RWPE2 (cell line): Measurements from ENCODE around the gene MRPL22.
"Not testable (repeated sequence)": the region's sequence is repeated elsewhere in the genome, so short reads cannot be mapped to it uniquely, and the experiment has no call there.

ENCODE experiments used
- ATAC-seq: fragments of 200-7000 bp; cut with Tn5 transposase; 3 replicates; pipeline ENCODE4 v1.9.1; 2021; ENCODE audit warnings: low read depth
- DNase-seq: peaks from one replicate; pipeline ENCODE4 v3.0.0-alpha.2; 2020; ENCODE audit warnings: low spot score
- H3K27ac ChIP-seq: fragments of 450-650 bp; 2 replicates; pipeline ENCODE4 v1.5.1; 2017; ENCODE audit warnings: mild to moderate bottlenecking; ENCODE audit not compliant: poor library complexity, severe bottlenecking
- H3K27me3 ChIP-seq: fragments of 250-450 bp; sonication (Bioruptor Pico); 2 replicates; pipeline ENCODE4 v1.5.1; 2021; ENCODE audit warnings: mild to moderate bottlenecking, moderate library complexity; ENCODE audit not compliant: insufficient read depth, poor library complexity, severe bottlenecking
- H3K36me3 ChIP-seq: fragments of 250-450 bp; sonication (Bioruptor Pico); 2 replicates; pipeline ENCODE4 v1.5.1; 2020; ENCODE audit warnings: low read depth, mild to moderate bottlenecking, moderate library complexity
- H3K4me1 ChIP-seq: fragments of 250-450 bp; sonication (Bioruptor Pico); 2 replicates; pipeline ENCODE4 v1.5.1; 2021; ENCODE audit warnings: mild to moderate bottlenecking, moderate library complexity; ENCODE audit not compliant: insufficient read depth, poor library complexity, severe bottlenecking
- H3K4me3 ChIP-seq: fragments of 250-450 bp; sonication (Bioruptor Pico); 2 replicates; pipeline ENCODE4 v1.5.1; 2021; ENCODE audit warnings: mild to moderate bottlenecking, moderate library complexity; ENCODE audit not compliant: severe bottlenecking
- H3K9me3 ChIP-seq: fragments of 250-450 bp; sonication (Bioruptor Pico); 2 replicates; pipeline ENCODE4 v1.5.1; 2021; ENCODE audit warnings: mild to moderate bottlenecking, moderate library complexity; ENCODE audit not compliant: severe bottlenecking
- TF ChIP-seq, protein P1 (sequence below): fragments of 450-650 bp; IDR thresholded peaks from one replicate; pipeline ENCODE4 v1.5.1; 2017; ENCODE audit warnings: mild to moderate bottlenecking, moderate library complexity; ENCODE audit not compliant: poor library complexity, severe bottlenecking

The MRPL22 gene

DNA sequence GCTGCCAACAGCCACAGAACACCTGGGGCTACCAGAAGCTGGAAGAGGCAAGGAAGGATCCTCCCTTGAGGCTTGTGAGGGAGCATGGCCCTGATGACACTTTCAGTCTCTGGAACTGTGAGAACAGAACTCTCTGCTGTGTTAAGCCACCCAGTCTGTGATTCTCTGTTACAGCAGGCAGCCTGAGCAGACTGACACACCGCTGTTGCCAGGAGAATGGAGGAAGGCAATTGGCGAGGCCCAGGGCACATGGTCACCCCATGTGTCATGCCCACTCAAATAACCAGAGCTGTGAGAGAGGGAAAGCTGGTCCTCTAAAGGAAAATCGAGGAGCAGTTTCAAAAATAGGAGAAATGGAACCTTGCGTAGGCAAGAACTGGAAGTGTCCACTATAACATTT, 60.6 kb downstream of the MRPL22 start:
- DNase-seq, result no peak
- TF ChIP-seq, protein P1, sequence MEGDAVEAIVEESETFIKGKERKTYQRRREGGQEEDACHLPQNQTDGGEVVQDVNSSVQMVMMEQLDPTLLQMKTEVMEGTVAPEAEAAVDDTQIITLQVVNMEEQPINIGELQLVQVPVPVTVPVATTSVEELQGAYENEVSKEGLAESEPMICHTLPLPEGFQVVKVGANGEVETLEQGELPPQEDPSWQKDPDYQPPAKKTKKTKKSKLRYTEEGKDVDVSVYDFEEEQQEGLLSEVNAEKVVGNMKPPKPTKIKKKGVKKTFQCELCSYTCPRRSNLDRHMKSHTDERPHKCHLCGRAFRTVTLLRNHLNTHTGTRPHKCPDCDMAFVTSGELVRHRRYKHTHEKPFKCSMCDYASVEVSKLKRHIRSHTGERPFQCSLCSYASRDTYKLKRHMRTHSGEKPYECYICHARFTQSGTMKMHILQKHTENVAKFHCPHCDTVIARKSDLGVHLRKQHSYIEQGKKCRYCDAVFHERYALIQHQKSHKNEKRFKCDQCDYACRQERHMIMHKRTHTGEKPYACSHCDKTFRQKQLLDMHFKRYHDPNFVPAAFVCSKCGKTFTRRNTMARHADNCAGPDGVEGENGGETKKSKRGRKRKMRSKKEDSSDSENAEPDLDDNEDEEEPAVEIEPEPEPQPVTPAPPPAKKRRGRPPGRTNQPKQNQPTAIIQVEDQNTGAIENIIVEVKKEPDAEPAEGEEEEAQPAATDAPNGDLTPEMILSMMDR, result no peak
- H3K36me3 ChIP-seq, result no peaks in the 10 kb centered on the region
- H3K4me1 ChIP-seq, result peaks cover 17% of the 10 kb centered on the region
- H3K9me3 ChIP-seq, result no peaks in the 10 kb centered on the region
- no peak overlapping the region for H3K27ac ChIP-seq
- H3K4me3 ChIP-seq, result no peak overlapping the region
- H3K27me3 ChIP-seq, result no peaks in the 10 kb centered on the region
- no peak for ATAC-seq

DNA sequence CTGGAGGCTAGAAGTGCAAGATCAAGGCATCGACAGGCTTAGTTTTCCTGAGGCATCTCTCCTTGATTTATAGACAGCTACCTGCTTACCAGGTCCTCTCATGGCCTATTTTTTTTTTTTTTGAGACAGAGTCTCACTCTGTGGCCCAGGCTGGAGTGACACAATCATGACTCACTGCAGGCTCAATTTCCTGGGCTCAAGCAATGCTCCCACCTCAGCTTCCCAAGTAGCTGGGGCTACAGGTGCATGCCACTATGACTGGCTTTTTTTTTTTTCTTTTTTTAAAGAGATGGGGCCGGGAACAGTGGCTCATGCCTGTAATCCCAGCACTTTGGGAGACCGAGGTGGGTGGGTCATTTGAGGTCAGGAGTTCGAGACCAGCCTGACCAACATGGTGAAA, 61.8 kb downstream of the MRPL22 start:
- H3K4me3 ChIP-seq, H3K27ac ChIP-seq, DNase-seq, H3K4me1 ChIP-seq, H3K27me3 ChIP-seq, H3K36me3 ChIP-seq, H3K9me3 ChIP-seq: not testable (repeated sequence)
- peak; percentile 82 for ATAC-seq

DNA sequence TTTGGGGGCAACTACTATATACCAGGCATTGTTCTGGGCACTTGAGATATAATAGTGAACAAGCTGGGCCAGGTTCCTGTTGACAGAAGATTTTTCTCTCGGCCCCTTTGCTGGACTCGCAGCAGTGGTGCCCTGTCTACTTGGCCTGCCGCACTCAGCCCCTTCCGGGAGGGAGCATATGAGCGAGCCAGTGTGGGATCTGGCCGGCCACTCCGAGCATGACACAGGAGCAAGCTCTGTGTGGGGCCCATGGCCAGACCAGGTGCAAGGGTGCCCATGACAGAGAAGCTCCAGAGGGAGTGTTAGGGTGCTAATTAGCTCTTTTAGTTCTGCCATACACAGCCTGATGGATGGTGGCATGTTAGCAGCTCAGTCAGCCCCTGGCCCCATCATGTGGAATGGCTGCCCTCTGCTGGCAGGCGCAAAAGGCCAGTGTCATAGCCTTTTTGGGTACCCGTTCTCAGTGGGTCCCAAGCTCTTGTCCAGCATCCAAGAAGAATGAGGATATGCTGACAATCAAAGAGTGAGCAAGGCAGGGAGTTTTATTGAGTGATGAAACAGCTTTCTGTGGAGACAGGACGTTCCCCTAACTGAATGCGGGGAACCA, 63.4 kb downstream of the MRPL22 start:
- Histone ChIP-seq H3K4me1 (peaks cover 4% of the 10 kb centered on the region), H3K9me3 (no peaks in the 10 kb centered on the region), H3K27ac (no peak overlapping the region), H3K36me3 (no peaks in the 10 kb centered on the region), H3K4me3 (no peak overlapping the region), H3K27me3 (no peaks in the 10 kb centered on the region)
- peak; percentile 70 for ATAC-seq
- TF ChIP-seq, protein P1, result peak; percentile 83
- no peak for DNase-seq

DNA sequence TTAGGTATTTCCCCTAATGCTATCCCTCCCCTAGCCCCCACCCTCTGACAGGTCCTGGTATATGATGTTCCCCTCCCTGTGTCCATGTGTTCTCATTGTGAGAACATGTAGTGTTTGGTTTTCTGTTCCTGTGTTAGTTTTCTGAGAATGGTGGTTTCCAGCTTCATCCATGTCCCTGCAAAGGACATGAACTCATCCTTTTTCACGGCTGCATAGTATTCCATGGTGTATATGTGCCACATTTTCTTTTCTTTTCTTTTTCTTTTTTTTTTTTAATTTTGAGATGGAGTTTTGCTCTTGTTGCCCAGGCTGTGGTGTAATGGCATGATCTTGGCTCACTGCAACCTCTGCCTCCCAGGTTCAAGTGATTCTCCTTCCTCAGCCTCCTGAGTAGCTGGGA, 65.4 kb downstream of the MRPL22 start:
- not testable (repeated sequence) for H3K36me3 ChIP-seq, H3K4me3 ChIP-seq, ATAC-seq, H3K4me1 ChIP-seq, H3K27ac ChIP-seq, H3K27me3 ChIP-seq, DNase-seq, H3K9me3 ChIP-seq

DNA sequence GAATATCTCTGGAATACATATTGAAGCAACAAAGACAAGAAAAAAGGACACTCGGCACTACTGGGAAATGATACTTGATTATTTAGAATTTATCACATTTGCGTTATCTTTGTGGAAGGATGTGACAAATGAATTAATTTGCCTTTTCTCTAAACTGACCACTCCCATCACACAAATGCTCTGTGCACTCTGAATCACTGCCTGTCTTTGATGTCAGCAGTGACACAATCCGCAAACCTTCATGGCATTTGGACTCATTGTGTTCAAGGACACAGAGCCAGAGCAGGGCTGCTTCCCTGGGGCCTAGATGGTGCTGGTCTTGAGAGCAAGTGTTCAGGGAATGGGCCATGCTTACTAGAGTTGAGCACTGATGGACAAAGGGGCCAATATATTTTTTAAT, 67.8 kb downstream of the MRPL22 start:
- ATAC-seq, result no peak

DNA sequence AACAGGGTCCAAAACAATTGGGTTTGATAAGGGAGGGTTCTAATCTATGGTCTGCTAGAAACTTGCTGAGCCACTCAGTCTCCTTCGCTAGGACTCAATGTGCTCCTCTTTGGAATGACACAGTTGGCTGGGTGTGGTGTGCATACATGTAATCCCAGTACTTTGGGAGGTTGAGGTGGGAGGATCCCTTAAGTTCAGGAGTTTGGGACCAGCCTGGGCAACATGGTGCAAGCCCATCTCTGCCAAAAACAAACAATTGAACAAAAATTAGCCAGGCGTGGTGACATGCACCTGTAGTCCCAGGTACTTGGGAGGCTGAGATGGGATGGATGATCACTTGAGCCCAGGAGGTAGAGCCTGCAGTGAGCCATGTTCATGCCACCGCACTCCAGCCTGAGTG, 70.0 kb downstream of the MRPL22 start:
- DNase-seq (no peak), ATAC-seq (no peak)
- TF ChIP-seq, protein P1, result no peak
- no peak overlapping the region for H3K4me3 ChIP-seq
- H3K9me3 ChIP-seq, result no peaks in the 10 kb centered on the region
- no peaks in the 10 kb centered on the region for H3K36me3 ChIP-seq
- H3K27me3 ChIP-seq, result no peaks in the 10 kb centered on the region
- no peak overlapping the region for H3K27ac ChIP-seq
- H3K4me1 ChIP-seq, result no peaks in the 10 kb centered on the region

More for the DNA sequence above, 67.8 kb downstream of the MRPL22 start:
- Histone ChIP-seq H3K27ac (no peak overlapping the region), H3K9me3 (no peaks in the 10 kb centered on the region), H3K36me3 (no peaks in the 10 kb centered on the region), H3K4me3 (no peak overlapping the region), H3K27me3 (no peaks in the 10 kb centered on the region), H3K4me1 (no peaks in the 10 kb centered on the region)
- TF ChIP-seq, protein P1, result no peak
- DNase-seq, result no peak
